ENCODE results near the gene BICD1.

Gene BICD1

GRCh38 chr12:32277774-32278173 lies 171.1 kb downstream of the BICD1 start:
- no peak for DNase-seq (ENCODE audit: low read depth, low spot score)

- DNase-seq (ENCODE audit: low read depth, low spot score), result no peak
Measured at GRCh38 chr12:32281098-32281497, 174.5 kb downstream of the BICD1 start.

- DNase-seq (ENCODE audit: low read depth, low spot score), result no peak
Measured at GRCh38 chr12:32284561-32284960, 177.9 kb downstream of the BICD1 start.

GRCh38 chr12:32285021-32285420 lies 178.4 kb downstream of the BICD1 start:
- no peak for DNase-seq (ENCODE audit: low read depth, low spot score)

GRCh38 chr12:32285489-32285888 lies 178.8 kb downstream of the BICD1 start:
- DNase-seq (ENCODE audit: low read depth, low spot score), result no peak

- no peak for DNase-seq (ENCODE audit: low read depth, low spot score)
Measured at GRCh38 chr12:32290411-32290810, 183.8 kb downstream of the BICD1 start.

GRCh38 chr12:32292151-32292550 lies 185.5 kb downstream of the BICD1 start:
- DNase-seq (ENCODE audit: low read depth, low spot score), result no peak

- no peak for DNase-seq (ENCODE audit: low read depth, low spot score)
Measured at GRCh38 chr12:32293808-32294419, 187.3 kb downstream of the BICD1 start.

- DNase-seq (ENCODE audit: low read depth, low spot score), result no peak
Measured at GRCh38 chr12:32296567-32296966, 189.9 kb downstream of the BICD1 start.

- DNase-seq (ENCODE audit: low read depth, low spot score), result no peak
Measured at GRCh38 chr12:32298917-32299316, 192.3 kb downstream of the BICD1 start.

GRCh38 chr12:32301216-32301615 lies 194.6 kb downstream of the BICD1 start:
- no peak for DNase-seq (ENCODE audit: low read depth, low spot score)

GRCh38 chr12:32302218-32303173 lies 195.8 kb downstream of the BICD1 start:
- no peak for DNase-seq (ENCODE audit: low read depth, low spot score)

- no peak for DNase-seq (ENCODE audit: low read depth, low spot score)
Measured at GRCh38 chr12:32303174-32303549, 196.5 kb downstream of the BICD1 start.

- DNase-seq (ENCODE audit: low read depth, low spot score), result no peak
Measured at GRCh38 chr12:32305163-32305562, 198.5 kb downstream of the BICD1 start.

- no peak for DNase-seq (ENCODE audit: low read depth, low spot score)
Measured at GRCh38 chr12:32307326-32307725, 200.7 kb downstream of the BICD1 start.

- DNase-seq (ENCODE audit: low read depth, low spot score), result no peak
Measured at GRCh38 chr12:32309811-32310736, 203.4 kb downstream of the BICD1 start.

GRCh38 chr12:32312049-32312670 lies 205.5 kb downstream of the BICD1 start:
- no peak for DNase-seq (ENCODE audit: low read depth, low spot score)

- no peak for DNase-seq (ENCODE audit: low read depth, low spot score)
Measured at GRCh38 chr12:32322354-32322753, 215.7 kb downstream of the BICD1 start.

- DNase-seq (ENCODE audit: low read depth, low spot score), result no peak
Measured at GRCh38 chr12:32331133-32331532, 224.5 kb downstream of the BICD1 start.

GRCh38 chr12:32332446-32332845 lies 225.8 kb downstream of the BICD1 start:
- DNase-seq (ENCODE audit: low read depth, low spot score), result no peak

GRCh38 chr12:32334371-32334777 lies 227.7 kb downstream of the BICD1 start:
- no peak for DNase-seq (ENCODE audit: low read depth, low spot score)
